Common myeloid progenitor, CD34-positive (primary cell): ENCODE data around the gene LEFTY2.

ENCODE experiments used
- CTCF ChIA-PET: fragments of 350-600 bp; sonication (Branson Sonifier 250); formaldehyde crosslinking; loops from one replicate; lab custom pipeline; 2021; ENCODE audit warnings: antibody characterized with exemption; lab: Charles Lee
- POLR2A ChIA-PET: fragments of 350-600 bp; sonication (Branson Sonifier 250); formaldehyde crosslinking; loops from one replicate; lab custom pipeline; 2021; ENCODE audit warnings: antibody characterized with exemption; lab: Charles Lee
- DNase-seq, 3 donors: peaks; one replicate each; pipeline versions ENCODE4 v3.0.0 to v3.0.0-alpha.2; 2013
- H3K27ac ChIP-seq, 2 experiments: 1 replicate in 1 of 2; 2 replicates in 1 of 2; pipeline ENCODE4 v1.7.0; 2013; ENCODE audit warnings: inconsistent platforms in 2 of 2, low read length in 2 of 2, mild to moderate bottlenecking in 2 of 2, low read depth in 1 of 2, moderate library complexity in 1 of 2; ENCODE audit not compliant: severe bottlenecking in 2 of 2, insufficient read depth in 1 of 2, poor library complexity in 1 of 2
- H3K27me3 ChIP-seq, 5 experiments: replicated peaks in 2 of 5; 1 replicate in 3 of 5; 2 replicates in 2 of 5; pipeline versions ENCODE4 v1.6.1 to v1.7.0; 2013; ENCODE audit warnings: low read length in 4 of 5, mild to moderate bottlenecking in 2 of 5, moderate library complexity in 2 of 5, inconsistent platforms in 1 of 5; ENCODE audit not compliant: insufficient read depth in 5 of 5, control insufficient read depth in 4 of 5
- H3K36me3 ChIP-seq, 4 experiments: 1 replicate in 2 of 4; 2 replicates in 2 of 4; pipeline versions ENCODE4 v1.6.1 to v1.7.0; 2013; ENCODE audit warnings: low read length in 3 of 4, control low read depth in 1 of 4, mild to moderate bottlenecking in 1 of 4; ENCODE audit not compliant: control insufficient read depth in 4 of 4, insufficient read depth in 4 of 4
- H3K4me1 ChIP-seq, 4 experiments: 1 replicate in 3 of 4; 2 replicates in 1 of 4; pipeline versions ENCODE4 v1.6.1 to v1.7.1; 2013; ENCODE audit warnings: low read length in 3 of 4, mild to moderate bottlenecking in 3 of 4, control low read depth in 1 of 4, inconsistent platforms in 1 of 4, moderate library complexity in 1 of 4; ENCODE audit not compliant: control insufficient read depth in 4 of 4, insufficient read depth in 4 of 4; ENCODE audit errors: control extremely low read depth in 1 of 4
- H3K4me3 ChIP-seq, 7 experiments: 1 replicate in 4 of 7; 2 replicates in 3 of 7; pipeline versions ENCODE4 v1.5.1 to v1.7.0; 2013; ENCODE audit warnings: mild to moderate bottlenecking in 7 of 7, low read length in 6 of 7, moderate library complexity in 6 of 7, inconsistent platforms in 2 of 7, low read depth in 2 of 7, control low read depth in 1 of 7; ENCODE audit not compliant: insufficient read depth in 4 of 7, control insufficient read depth in 1 of 7; ENCODE audit errors: extremely low read depth in 1 of 7
- H3K9me3 ChIP-seq, 5 experiments: 1 replicate in 4 of 5; 2 replicates in 1 of 5; pipeline versions ENCODE4 v1.6.1 to v1.7.1; 2013; ENCODE audit warnings: low read length in 4 of 5, mild to moderate bottlenecking in 2 of 5, inconsistent platforms in 1 of 5, low read depth in 1 of 5, moderate library complexity in 1 of 5; ENCODE audit not compliant: control insufficient read depth in 4 of 5, insufficient read depth in 2 of 5; ENCODE audit errors: control extremely low read depth in 1 of 5
- WGBS: methylation state at CpG from one replicate; pipeline ENCODE4 v1.1.5; 2013; ENCODE audit not compliant: insufficient coverage; 5-methylcytosine and 5-hydroxymethylcytosine counted together

The LEFTY2 gene

DNA sequence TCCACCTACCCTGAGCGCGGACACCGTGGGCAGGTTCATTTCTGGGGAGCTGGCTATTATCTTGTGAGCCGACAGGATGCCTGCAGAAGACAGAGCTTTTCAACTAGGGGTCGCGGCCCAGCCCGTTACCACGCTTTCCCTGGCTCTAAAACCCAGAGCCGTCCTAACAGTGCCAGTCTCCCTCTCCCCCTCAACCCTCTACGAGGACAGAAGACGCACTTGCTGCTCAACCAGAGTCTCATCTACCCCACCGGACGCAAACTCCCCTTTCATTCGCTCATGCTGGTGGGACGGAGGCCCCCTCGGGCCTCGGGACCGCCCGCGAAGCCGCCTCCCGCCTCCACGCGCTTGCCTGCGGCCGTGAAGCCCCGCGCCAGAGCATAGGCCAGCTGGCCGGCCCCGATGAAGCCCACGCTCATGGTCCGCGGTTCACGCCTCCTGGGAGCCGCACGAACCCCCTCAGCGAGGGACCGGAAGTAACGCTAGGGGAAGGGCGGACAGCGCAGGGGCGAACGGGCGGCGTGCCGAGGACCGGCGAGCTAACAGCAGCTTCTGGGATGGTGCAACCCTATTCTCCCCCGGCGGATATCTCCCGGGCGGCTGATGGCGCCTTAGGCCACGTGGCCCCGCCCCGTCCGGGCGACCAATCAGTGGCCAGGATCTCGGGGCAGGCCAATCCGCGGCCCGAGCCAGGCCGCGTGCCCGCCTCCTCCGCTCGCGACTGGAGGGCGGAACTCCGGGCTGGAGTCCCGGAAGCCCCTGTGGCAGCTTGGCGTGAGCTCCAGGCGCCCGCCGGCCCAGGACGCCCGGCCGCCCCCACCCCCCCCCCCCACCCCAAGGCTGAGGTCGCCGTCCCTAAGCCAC lies 17.1 kb downstream of the LEFTY2 start, which contains the start of gene PYCR2:
PYCR2 (minus strand) TSS at position 559 of the 864 bp plus-strand sequence; CDS start at position 419, 140 bp downstream.
- ChIA-PET CTCF (interaction anchor here (0.8 to 3.2 kb wide), 7 partner anchors 12 to 449 kb away, joined by 3 to 10 read pairs (median 5); no protein-coding TSS in a partner anchor), POLR2A (interaction anchor here (0.6 to 1.8 kb wide), 4 partner anchors 10 to 146 kb away, joined by 3 to 5 read pairs (median 4); partner anchors contain the start of gene SRP9)
- H3K36me3 ChIP-seq = peaks cover 4 to 30% (median 15%) of the 10 kb centered on the region in 4 experiments
- peaks cover 3 to 74% (median 65%) of the 10 kb centered on the region in 4 experiments for H3K4me1 ChIP-seq
- no peaks in the 10 kb centered on the region for H3K27me3 ChIP-seq
- WGBS = 0% methylated on average over 58 of the region's 80 CpGs
- DNase-seq = peak; percentile 95 to 97 (median 97)
- H3K4me3 ChIP-seq = peak within 1 kb of the TSS; percentile 60 to 95 (median 85)
- H3K9me3 ChIP-seq = no peaks in the 10 kb centered on the region
- H3K27ac ChIP-seq = peak within 1 kb of the TSS; percentile 80 to 93

DNA sequence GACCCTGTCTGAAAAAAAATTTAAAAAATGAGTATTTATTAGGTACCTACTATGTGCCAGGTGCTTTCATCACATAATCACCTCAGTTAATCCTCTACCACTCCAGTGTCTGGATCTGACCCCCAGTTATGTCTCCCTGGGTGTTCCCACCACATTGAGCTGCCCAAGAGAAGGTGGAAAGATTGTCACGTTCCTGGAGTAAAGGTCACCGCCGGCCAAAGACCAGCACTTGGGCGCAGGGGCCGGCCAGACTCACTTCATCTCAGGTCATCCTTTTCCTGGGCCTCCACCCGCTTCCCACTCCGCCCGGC lies 17.7 kb downstream of the LEFTY2 start:
- no peak for DNase-seq
- H3K4me3 ChIP-seq = peak overlapping the region; percentile 60 to 95 (median 85)
- H3K27me3 ChIP-seq = no peaks in the 10 kb centered on the region
- 0% methylated on average over 5 of the region's 8 CpGs for WGBS
- H3K4me1 ChIP-seq = peaks cover 3 to 70% (median 62%) of the 10 kb centered on the region in 4 experiments
- peaks cover 4 to 35% (median 17%) of the 10 kb centered on the region in 4 experiments for H3K36me3 ChIP-seq
- H3K9me3 ChIP-seq = no peaks in the 10 kb centered on the region
- POLR2A ChIA-PET = interaction anchor here (0.6 to 1.8 kb wide), 2 partner anchors 9 to 146 kb away, joined by 3 to 5 read pairs; partner anchors contain the start of gene SRP9
- CTCF ChIA-PET = interaction anchor here (0.8 to 3.2 kb wide), 6 partner anchors 11 to 75 kb away, joined by 3 to 10 read pairs (median 6); no protein-coding TSS in a partner anchor
- peak overlapping the region; percentile 72 to 93 for H3K27ac ChIP-seq

DNA sequence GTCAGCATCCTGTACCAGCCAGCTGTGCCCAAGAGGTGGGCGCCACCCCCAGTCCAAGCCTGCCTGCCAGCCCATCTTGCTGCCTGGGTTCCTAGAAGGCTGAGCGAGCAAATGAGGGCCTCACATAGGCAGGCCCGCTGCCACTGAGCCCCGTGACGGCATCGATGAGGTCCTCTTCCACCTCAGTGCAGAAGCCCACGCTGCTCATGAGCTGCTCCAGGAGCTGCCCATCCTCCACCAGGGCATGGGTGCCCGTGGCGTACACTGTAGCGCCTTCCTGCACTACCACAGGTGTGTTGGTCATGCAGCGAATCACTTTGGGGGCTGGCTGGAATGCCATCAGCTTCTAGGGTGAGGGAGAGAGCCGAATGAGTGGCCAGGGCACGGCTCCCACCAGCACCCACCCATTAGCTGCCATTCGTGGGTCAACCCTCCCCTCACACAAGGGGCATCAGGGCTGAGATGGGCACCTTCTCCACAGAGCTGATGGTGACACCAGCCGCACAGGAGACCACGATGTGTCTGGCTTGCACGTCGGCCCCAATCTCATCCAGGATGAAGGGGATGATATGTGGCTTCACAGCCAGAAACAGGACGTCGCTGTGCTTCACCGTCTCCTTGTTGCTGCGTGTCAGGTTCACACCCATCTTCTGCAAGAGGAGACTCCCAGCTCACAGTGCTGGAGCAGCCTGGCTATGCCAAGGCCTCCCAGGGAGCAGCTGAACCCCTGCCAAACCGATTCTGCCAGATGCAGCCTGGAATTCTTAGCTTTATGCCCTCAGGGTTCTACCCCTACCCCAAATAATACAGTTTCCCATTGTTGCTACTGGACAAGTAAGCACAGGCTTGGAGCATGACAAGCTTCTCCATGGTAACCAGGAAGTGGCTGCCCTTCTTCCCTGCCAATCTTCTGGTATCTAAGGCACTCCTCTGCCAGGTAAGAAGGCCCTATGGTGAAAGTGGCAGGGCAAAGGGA lies 19.0 kb downstream of the LEFTY2 start:
- WGBS = 96% methylated on average over 21 of the region's 23 CpGs
- Histone ChIP-seq H3K4me1 (peaks cover 3 to 67% (median 55%) of the 10 kb centered on the region in 4 experiments), H3K9me3 (no peaks in the 10 kb centered on the region), H3K27ac (peak overlapping the region in 1 of 2 experiments; percentile 93), H3K27me3 (no peaks in the 10 kb centered on the region), H3K4me3 (peak overlapping the region in 1 of 7 experiments; percentile 95), H3K36me3 (peaks cover 4 to 48% (median 25%) of the 10 kb centered on the region in 4 experiments)
- ChIA-PET POLR2A (no interaction called here), CTCF (interaction anchor here (0.9 to 2.7 kb wide), 9 partner anchors 9 to 447 kb away, joined by 3 to 13 read pairs (median 4); partner anchors contain the start of gene SRP9)
- no peak for DNase-seq

DNA sequence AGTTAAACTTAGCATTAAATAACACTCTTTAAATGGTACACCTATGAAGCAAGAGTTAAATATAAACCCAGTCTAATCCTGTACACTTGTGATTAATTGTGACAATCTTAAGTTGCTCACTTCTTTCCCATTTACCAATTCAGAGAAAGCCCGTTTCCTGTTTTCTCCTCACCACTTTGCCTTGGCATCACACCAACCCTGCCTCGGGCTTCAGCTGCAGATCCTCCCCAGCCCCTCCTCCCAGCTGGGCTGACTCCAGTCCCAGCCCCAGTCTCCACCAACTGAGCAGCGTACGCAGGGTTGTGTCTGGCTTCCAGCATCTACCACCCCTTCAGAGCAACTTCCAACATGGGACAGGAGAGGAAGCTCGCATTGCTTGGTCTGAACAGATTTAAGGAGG lies 21.1 kb downstream of the LEFTY2 start:
- no peaks in the 10 kb centered on the region for H3K27me3 ChIP-seq
- peaks cover 3 to 57% (median 45%) of the 10 kb centered on the region in 4 experiments for H3K4me1 ChIP-seq
- POLR2A ChIA-PET = no interaction called here
- DNase-seq = peak; percentile 45 to 77 (median 73)
- no peak overlapping the region for H3K27ac ChIP-seq
- H3K4me3 ChIP-seq = peak overlapping the region in 2 of 7 experiments; percentile 4 to 52
- H3K9me3 ChIP-seq = no peaks in the 10 kb centered on the region
- CTCF ChIA-PET = interaction anchor here (0.7 to 2.6 kb wide), 10 partner anchors 11 to 147 kb away, joined by 3 to 7 read pairs (median 3); partner anchors contain the start of gene SRP9
- H3K36me3 ChIP-seq = peaks cover 6 to 61% (median 37%) of the 10 kb centered on the region in 4 experiments
- 4% methylated on average over 4 of the region's 5 CpGs for WGBS

DNA sequence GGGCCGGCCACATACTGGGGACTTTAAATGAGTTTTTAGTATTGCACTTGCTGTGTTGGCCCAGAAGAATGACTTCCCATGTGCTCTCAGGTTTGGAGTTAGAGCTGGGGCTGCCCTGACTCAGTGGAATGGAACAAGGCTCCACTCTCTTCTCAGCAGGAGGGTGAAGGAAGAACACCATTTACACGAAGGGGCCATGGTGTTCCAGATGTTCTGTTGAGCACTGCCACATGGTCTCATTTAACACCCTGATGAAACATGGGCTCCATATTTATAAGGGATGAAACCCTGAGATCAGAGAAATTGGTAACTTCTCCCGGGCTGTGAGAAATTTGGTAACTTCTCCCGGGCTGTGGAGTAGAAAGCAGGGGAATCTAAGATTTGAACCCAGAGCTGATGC lies 22.7 kb downstream of the LEFTY2 start:
- Histone ChIP-seq H3K27me3 (no peaks in the 10 kb centered on the region), H3K9me3 (no peaks in the 10 kb centered on the region), H3K27ac (no peak overlapping the region), H3K36me3 (peaks cover 8 to 64% (median 41%) of the 10 kb centered on the region in 4 experiments), H3K4me1 (peaks cover 3 to 46% (median 36%) of the 10 kb centered on the region in 4 experiments), H3K4me3 (no peak overlapping the region)
- ChIA-PET POLR2A (no interaction called here), CTCF (interaction anchor here (1.1 to 2.6 kb wide), 9 partner anchors 12 to 444 kb away, joined by 3 to 8 read pairs (median 4); partner anchors contain the start of gene SRP9)
- DNase-seq = no peak
- WGBS = 100% methylated on average over 4 of the region's 4 CpGs

DNA sequence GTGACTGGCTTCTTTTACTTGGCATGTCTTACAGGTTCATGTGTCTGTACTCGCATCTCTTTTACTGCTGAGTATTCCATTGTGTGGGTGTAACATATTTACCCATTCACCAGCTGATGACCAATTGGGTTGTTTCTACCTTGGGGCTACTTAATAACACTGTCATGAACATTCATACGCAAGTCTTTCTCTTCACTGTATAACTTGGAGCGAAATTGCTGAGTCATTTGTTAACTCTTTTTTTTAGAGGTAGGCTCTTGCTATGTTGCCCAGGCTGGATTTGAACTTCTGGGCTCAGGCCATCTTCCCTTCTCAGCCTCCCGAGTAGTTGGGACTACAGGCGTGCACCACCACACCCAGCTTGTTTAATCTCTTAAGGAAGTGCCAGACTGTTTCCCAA lies 23.5 kb downstream of the LEFTY2 start:
- peak in 2 of 3 donors; percentile 23 to 30 for DNase-seq
- no peaks in the 10 kb centered on the region for H3K27me3 ChIP-seq
- H3K36me3 ChIP-seq = peaks cover 8 to 62% (median 43%) of the 10 kb centered on the region in 4 experiments
- 100% methylated on average over 4 of the region's 5 CpGs for WGBS
- H3K27ac ChIP-seq = no peak overlapping the region
- H3K4me1 ChIP-seq = peaks cover 0 to 38% (median 29%) of the 10 kb centered on the region in 4 experiments
- POLR2A ChIA-PET = no interaction called here
- CTCF ChIA-PET = interaction anchor here (1.2 to 2.3 kb wide), 4 partner anchors 12 to 443 kb away, joined by 3 to 8 read pairs (median 4); no protein-coding TSS in a partner anchor
- H3K4me3 ChIP-seq = no peak overlapping the region
- no peaks in the 10 kb centered on the region for H3K9me3 ChIP-seq
